ENCODE data around the gene LOXL3. TPM values are rescaled to one million over a fixed set of nuclear protein-coding genes. Genes with fewer than 3 reads are reported as not detected.

The LOXL3 gene
- total RNA-seq, 1 experiment from 2014 or later = 4.1 TPM

DNA sequence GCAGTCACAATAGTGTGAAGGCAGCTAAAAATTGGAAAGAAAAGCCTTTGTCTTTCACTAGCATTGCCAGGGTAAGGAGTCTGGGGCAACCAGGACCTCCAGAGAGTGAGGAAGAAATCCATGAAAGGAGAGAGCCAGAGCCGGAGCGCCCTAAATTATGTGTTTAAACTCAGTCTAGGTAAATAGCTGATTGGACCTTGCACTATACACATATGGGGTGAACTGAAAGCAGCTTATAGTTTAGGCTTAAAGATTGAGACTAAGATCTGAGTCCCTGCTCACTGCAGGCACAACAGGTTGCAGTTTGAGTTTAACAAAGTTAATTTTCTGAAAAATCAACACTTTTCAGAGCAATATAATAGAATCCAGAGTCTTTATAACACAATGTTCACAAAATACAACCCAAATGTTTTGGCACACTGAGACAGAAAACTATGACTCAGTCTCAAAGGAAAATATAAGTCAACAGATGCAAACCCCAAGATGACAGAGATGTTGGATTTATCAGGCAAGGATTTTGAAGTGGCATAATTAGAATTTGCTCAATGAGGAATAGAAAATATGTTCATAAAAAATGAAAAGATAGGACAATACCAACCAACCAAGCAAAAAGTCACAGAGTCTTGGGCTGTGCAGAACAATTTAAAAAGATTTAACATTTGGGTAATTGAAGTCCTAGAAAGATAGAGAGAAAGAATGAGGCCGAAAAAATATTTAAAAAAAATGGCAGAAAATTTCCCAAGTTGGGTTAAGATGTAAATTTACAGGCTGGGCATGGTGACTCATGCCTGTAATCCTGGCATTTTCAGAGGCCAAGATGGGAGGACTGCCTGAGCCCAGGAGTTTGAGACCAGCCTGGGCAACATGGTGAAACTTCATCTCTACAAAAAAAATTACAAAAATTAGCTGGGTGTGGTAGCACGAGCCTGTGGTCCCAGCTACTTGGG, 40.4 kb upstream of the LOXL3 start:
- Histone ChIP-seq H4K20me1 (ENCODE audit: insufficient read depth) (no peaks in the 10 kb centered on the region), H3K27me3 (ENCODE audit: insufficient read depth, low read length) (no peaks in the 10 kb centered on the region), H2AFZ (ENCODE audit: low read depth, low read length, poor library complexity, severe bottlenecking) (no peak overlapping the region), H3K9ac (ENCODE audit: low read length) (no peak overlapping the region), H3K4me1 (ENCODE audit: control insufficient read depth in 1 of 2, insufficient read depth in 2 of 2, low read length in 2 of 2) (no peaks in the 10 kb centered on the region), H3K79me2 (ENCODE audit: insufficient read depth, low read length) (no peaks in the 10 kb centered on the region), H3K36me3 (ENCODE audit: control insufficient read depth in 1 of 2, insufficient read depth in 2 of 2, low read length in 2 of 2) (no peaks in the 10 kb centered on the region), H3K27ac (ENCODE audit: low read depth, low read length) (no peak overlapping the region), H3K9me2 (ENCODE audit: insufficient read depth) (no peaks in the 10 kb centered on the region), H3K9me3 (ENCODE audit: control insufficient read depth in 1 of 2, insufficient read depth in 1 of 2, low read depth in 1 of 2, low read length in 2 of 2) (no peaks in the 10 kb centered on the region), H3K4me3 (replicated peaks in 1 of 2; ENCODE audit: low read depth in 1 of 2, low read length in 2 of 2) (no peak overlapping the region), H3K4me2 (ENCODE audit: low read length) (no peak overlapping the region)
- ATAC-seq (no peak), DNase-seq (ENCODE audit: low read depth, low spot score) (no peak)
- ChIA-PET POLR2A (no interaction called here), CTCF (no interaction called here), RAD21 (ENCODE audit: low non-redundant PET in 1 of 2, low total read pairs in 2 of 2, uncharacterized antibody in 2 of 2, unreplicated experiment in 2 of 2) (no interaction called here)
- no TSS peak for BruUV-seq (replicated peaks)
- TF ChIP-seq EZH2 (IDR thresholded peaks at IDR 0.05) = no peak
- TF ChIP-seq, protein P1, sequence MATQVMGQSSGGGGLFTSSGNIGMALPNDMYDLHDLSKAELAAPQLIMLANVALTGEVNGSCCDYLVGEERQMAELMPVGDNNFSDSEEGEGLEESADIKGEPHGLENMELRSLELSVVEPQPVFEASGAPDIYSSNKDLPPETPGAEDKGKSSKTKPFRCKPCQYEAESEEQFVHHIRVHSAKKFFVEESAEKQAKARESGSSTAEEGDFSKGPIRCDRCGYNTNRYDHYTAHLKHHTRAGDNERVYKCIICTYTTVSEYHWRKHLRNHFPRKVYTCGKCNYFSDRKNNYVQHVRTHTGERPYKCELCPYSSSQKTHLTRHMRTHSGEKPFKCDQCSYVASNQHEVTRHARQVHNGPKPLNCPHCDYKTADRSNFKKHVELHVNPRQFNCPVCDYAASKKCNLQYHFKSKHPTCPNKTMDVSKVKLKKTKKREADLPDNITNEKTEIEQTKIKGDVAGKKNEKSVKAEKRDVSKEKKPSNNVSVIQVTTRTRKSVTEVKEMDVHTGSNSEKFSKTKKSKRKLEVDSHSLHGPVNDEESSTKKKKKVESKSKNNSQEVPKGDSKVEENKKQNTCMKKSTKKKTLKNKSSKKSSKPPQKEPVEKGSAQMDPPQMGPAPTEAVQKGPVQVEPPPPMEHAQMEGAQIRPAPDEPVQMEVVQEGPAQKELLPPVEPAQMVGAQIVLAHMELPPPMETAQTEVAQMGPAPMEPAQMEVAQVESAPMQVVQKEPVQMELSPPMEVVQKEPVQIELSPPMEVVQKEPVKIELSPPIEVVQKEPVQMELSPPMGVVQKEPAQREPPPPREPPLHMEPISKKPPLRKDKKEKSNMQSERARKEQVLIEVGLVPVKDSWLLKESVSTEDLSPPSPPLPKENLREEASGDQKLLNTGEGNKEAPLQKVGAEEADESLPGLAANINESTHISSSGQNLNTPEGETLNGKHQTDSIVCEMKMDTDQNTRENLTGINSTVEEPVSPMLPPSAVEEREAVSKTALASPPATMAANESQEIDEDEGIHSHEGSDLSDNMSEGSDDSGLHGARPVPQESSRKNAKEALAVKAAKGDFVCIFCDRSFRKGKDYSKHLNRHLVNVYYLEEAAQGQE (IDR thresholded peaks at IDR 0.05; ENCODE audit: low read depth) = no peak
- no peak for TF ChIP-seq FOSL1 (IDR thresholded peaks at IDR 0.05; ENCODE audit: low read depth)
- TF ChIP-seq, protein P2, sequence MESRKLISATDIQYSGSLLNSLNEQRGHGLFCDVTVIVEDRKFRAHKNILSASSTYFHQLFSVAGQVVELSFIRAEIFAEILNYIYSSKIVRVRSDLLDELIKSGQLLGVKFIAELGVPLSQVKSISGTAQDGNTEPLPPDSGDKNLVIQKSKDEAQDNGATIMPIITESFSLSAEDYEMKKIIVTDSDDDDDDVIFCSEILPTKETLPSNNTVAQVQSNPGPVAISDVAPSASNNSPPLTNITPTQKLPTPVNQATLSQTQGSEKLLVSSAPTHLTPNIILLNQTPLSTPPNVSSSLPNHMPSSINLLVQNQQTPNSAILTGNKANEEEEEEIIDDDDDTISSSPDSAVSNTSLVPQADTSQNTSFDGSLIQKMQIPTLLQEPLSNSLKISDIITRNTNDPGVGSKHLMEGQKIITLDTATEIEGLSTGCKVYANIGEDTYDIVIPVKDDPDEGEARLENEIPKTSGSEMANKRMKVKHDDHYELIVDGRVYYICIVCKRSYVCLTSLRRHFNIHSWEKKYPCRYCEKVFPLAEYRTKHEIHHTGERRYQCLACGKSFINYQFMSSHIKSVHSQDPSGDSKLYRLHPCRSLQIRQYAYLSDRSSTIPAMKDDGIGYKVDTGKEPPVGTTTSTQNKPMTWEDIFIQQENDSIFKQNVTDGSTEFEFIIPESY (IDR thresholded peaks at IDR 0.05; ENCODE audit: extremely low read depth, insufficient replicate concordance, low read length) = no peak
- TF ChIP-seq SRF (IDR thresholded peaks at IDR 0.05; ENCODE audit: low read depth) = no peak
- no peak for TF ChIP-seq CBX3 (IDR thresholded peaks at IDR 0.05; ENCODE audit: low read depth)
- no peak for TF ChIP-seq EGR1 (IDR thresholded peaks at IDR 0.05; ENCODE audit: low read depth)
- TF ChIP-seq SIN3A (IDR thresholded peaks at IDR 0.05; ENCODE audit: low read depth) = no peak
- no peak for TF ChIP-seq YY1 (IDR thresholded peaks at IDR 0.05; ENCODE audit: extremely low read depth, insufficient replicate concordance, low read depth, low read length)
- no peak for TF ChIP-seq POLR2AphosphoS5 (IDR thresholded peaks at IDR 0.05; ENCODE audit: low read depth, low read length)
- TF ChIP-seq, protein P3, sequence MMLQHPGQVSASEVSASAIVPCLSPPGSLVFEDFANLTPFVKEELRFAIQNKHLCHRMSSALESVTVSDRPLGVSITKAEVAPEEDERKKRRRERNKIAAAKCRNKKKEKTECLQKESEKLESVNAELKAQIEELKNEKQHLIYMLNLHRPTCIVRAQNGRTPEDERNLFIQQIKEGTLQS (IDR thresholded peaks at IDR 0.05) = no peak
- intact Hi-C loops (cut with micrococcal nuclease) = no loop called here
